Measurements from ENCODE around the gene GBE1.
"Not testable (repeated sequence)": the region's sequence is repeated elsewhere in the genome, so short reads cannot be mapped to it uniquely, and the experiment has no call there.

The GBE1 gene

DNA sequence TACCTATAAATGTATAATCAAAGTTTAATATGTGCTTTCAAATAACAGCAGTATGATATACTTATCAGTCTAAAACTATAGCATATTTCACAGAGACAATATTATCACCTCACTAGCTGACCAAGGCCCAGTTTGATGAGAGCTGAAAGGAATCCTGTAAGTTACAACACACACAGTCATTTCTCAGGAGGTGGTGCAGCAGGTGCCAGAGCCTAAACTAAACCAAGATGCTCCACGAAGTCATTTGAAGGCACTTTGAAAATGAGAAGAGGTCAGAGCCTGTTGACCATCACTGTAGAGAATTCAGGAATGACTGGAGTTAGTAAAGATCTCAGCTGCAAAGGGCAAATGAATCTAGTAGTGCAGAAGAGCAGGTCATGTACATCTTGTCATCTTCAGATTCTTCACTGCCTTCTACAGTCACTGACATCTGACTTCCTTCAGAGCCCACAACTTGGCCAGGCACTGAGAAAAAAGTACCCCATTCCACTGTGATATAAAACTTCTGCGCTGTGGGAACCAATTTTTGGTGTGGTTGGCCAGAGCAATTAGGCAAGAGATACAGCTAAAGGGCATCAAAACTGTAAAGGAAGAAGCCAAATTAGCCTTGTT, 7.9 kb downstream of the GBE1 start:
- DNase-seq (ENCODE audit: low spot score) = no peak

DNA sequence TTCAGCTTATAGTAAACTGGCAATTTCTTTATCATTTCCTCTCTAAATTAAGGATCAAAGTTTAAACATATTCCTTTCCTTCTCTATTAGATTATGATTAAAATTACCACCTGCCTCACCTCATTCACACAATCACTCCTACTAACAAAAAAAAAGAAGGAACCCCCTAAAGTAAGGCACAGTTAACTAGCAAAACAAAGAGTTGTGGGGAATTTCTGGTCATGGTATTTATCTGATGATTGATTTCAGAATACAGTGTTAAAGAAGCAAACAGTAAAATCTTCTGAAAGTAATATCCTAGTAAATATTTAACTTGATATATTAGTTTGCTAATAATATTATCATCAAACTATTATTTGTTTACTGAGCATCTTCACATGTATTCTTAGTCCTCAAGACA, 8.8 kb downstream of the GBE1 start:
- no peak for DNase-seq (ENCODE audit: low spot score)

DNA sequence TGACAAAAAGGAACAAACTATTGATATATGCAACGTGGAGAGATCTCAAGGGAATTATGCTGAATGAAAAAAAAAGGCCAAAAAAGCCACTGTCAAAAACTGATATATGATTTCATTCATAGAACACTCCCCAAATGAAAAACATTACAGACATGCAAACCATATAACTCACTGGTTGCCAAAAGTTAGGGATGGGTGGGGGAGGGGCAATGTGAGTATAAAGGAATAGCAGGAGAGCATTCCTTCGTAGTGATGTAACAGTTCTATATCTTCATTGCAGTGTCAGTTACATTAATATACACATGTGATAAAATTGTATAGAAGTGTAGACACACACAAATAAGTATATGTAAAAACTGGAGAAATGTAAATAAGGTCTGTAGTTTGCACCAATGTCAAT, 12.2 kb downstream of the GBE1 start:
- DNase-seq (ENCODE audit: low spot score) = no peak

DNA sequence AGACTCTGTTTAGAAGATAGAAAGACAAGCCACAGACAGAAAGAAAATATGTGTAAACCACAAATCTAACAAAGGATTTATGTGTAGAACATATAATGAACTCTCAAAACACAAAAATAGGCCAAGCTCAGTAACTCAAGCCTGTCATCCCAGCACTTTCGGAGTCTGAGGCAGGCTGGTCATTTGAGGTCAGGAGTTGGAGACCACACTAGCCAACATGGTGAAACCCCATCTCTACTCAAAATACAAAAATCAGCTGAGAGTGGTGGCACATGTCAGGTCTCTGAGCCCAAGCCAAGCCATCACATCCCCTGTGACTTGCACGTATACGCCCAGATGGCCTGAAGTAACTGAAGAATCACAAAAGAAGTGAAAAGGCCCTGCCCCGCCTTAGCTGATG, 14.2 kb downstream of the GBE1 start:
- not testable (repeated sequence) for DNase-seq (ENCODE audit: low spot score)

DNA sequence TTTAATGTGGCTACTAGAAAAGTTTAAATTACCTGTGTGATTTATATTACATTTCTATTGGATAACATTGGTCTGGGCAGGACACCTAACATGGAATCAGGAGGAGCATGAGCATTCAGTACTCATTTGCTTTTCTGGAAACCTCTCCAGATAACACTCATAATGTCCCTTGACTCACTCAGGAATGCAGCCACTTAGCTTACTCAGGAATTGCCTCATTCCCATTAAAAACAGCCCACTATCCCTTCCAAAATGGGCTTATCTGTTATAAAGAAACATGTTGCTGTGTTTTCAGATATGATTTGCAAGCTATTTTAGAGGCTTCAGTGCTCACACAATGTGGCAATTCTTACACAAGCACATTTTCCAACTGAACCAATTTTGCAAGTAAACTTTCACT, 17.1 kb downstream of the GBE1 start:
- no peak for DNase-seq (ENCODE audit: low spot score)

DNA sequence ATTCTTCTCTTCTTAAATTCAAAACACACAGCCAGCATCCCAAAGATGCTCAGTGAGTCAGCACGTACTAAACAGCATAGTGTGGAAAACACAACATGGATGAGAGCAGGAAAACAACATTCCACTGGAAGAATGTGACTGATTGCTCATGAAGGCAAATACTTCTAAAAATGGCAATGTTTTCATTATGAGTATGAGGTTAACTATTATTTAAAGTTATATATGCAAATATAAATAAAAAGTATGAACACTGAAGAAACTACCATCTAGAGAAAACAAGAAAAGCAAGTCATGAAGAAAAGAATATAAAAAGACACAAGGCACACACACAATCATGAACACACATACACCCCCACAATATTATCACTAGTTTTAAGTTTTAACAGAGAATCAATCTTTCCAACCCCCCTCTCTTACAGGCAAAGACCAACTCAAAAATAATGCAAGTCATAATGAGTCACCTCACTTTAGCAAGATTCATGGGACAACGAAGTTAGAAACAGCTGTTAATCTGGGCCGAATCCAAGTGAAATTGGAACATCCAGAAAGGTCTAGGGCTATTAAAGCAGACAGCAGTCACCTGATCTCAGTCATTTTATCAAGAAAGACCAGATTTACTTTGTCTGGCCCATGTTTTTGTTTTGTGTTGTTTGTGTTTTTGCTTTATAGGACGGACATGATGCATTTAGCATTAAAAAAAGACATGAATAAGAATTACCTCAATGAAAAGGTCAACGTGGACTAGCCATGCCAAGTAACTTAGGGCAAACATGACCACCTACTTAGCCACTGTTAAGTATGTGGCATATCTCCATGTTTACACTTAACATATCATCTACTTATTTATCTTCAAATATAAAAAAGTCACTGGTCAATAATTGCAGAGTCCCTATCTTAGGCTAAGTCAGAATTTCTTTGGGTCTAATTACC, 18.1 kb downstream of the GBE1 start:
- DNase-seq (ENCODE audit: low spot score) = no peak

DNA sequence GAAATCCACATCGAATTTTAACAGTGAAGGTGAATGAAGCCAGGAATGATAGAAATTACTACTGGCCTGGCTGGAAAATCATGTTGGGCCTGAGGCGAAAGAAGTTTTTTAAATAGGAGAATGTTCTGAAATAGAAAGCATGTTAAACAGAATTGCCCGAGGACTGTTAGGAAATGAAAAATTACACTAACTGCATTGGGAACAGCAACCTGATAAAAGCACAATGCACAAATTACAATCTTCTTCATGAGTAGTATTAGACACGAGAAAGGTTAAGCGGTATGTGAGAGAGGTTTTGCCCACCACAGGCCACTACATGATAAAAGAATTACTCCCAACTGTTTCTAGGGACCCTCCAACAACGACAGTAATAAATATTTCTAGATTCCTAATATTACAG, 18.9 kb downstream of the GBE1 start:
- DNase-seq (ENCODE audit: low spot score) = no peak

DNA sequence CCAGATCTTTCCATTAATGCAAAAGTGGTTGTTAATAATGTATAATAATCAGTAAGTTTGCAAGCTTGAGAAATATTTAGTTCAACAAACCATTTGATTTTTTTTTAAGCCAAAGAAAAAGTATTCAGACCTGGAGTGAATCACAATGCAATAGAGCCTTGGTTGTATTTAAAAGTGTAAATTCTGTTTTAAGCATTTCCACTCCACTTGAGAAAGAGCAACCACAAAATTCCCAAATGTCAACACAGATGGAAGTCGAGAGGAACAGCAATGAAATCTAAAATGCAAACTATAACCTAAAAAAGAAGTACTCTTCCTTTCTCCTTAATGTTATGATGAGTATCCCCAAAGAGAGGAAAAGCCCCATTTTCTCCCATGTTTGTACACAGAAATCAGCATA, 20.2 kb downstream of the GBE1 start:
- no peak for DNase-seq (ENCODE audit: low spot score)

DNA sequence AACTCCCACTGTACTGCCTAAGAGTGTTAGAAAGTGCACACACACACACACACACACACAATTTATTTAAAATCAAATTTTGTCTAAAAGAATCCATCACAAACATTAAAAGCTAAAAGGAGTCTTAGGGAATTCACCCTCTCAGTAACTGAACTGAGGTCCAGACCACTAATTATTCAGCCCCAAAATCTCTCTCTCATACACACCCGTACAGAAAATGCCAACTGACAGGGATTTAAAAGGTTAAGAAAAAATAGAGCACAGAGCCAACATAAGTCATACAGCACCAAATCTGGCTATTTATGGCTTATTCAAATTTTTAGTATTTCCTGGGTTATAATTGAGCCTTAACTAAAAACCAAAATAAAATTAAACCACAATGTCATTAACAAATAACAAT, 20.7 kb downstream of the GBE1 start:
- no peak for DNase-seq (ENCODE audit: low spot score)

DNA sequence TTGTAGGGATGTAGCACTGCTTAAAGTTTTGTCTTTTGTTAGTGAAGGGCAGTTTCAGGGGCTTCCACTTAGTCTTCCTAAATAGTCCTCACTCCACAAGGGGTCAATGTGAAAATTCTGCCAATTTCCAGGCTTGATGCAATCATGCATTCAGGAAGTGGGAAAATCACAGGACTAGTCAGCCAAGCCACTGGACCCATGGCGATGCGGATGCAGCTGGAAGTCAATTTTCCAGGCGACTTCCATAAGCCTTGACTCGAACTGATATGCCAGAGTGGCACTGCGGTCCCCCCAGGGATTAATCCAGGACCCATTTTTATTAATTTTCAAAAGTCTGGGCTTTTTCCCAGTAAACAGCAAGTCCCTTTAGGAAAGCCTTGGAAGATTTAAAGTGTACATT, 26.1 kb downstream of the GBE1 start:
- DNase-seq (ENCODE audit: low spot score) = no peak

DNA sequence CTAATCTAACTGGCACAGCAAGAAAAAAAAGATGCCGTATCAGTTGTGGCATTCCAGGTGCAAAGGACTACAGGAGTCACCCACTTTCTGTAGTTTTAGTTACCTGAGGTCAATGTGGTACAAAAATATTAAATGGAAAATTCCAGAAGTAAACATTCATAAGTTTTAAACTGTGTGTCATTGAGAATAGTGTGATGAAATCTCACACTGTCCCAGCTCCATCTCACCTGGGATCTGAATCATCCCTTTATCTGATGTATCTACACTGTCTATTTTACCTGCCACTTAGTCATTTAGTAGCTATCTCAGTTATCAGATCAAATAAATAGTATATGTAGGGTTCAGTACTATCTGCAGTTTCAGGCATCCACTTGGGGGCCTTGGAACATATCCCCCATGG, 26.7 kb downstream of the GBE1 start:
- DNase-seq (ENCODE audit: low spot score) = peak; percentile 8

DNA sequence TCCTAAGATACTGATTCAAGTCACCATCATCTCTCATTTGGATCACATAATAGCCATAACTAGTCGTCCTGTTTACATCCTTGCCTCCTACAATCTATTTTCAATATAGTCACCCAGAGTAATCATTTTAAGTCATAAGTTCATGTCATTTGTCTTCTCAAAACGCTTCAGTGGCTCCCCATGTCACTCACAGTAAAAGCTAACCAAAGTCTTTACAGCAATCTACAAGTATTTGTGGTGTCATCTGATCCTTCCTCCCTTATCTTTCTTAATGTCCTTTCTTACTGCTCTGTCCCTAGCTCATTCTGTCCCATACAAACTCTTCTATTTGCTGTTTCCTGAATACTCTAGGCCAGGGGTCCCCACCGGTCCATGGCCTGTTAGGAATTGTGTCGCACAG, 28.8 kb downstream of the GBE1 start:
- no peak for DNase-seq (ENCODE audit: low spot score)

DNA sequence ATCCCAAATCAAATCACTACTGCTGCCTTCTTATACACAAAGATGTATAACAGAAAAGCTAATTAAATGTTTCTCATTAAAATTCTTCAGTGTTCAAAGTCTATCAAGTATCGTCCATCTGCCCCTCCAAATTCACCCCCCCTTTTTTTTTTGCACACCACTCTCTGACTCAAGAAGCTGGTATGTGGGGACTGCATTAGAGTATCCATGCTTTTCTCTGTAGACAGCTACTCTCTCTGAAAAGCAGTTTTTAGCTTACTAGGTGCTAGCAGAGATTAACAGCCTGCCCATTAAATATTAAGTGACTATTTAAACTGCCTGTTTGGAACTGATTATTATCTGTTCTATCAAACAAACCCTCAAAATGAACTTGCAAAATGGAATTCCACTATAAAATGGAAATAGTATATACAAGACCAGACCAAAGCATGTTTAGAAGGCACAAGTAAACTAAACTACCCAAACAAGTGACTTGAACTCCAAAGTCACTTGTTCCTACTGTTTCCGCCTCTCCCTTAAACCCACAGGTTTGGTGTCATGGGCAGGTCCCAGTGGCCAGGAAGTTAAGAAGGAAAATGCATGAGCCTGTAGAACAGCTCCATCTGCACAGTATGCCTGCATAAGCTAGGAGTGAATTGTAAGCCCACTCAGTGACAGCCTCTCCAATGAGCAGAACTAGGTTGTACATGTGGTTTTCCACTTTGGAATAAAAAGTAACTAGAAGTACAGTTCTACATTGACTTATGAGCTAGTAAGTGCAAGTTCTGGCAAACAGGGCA, 32.5 kb downstream of the GBE1 start:
- DNase-seq (ENCODE audit: low spot score) = no peak

DNA sequence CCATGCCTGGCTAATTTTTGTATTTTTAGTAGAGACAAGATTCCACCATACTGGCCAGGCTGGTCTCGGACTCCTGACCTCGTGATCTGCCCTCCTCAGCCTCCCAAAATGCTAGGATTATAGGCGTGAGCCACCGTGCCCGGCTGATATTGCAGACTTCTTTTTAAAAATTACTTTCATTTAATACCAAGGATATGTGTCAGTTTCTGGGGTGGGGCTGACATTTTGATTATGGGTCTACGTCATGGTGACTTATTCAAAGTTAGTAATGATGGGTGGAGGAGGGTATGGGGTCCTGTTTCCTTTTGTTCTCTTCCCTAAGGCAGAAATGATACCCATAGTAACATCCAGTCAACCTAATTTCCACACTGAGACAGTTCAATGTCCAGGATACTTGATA, 34.7 kb downstream of the GBE1 start:
- DNase-seq (ENCODE audit: low spot score) = no peak

DNA sequence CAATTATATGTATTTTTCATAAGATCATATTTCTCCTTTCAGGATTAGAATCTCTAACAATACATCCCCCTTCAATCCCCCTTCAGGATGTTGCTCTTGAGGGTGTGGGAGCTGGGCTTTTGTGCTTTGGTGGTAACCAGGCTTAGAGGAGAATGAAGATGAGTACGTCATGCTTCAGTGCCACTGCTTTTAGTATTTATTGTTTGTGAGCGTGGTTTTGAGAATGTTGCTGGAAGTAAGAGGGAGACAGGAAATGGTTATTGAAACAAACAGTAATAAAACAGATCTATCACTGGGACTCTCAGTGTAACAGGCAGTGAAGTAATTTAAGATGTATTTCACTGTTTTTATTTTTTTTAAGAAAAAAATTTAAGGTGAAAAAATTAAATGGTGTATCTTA, 35.3 kb downstream of the GBE1 start:
- no peak for DNase-seq (ENCODE audit: low spot score)

DNA sequence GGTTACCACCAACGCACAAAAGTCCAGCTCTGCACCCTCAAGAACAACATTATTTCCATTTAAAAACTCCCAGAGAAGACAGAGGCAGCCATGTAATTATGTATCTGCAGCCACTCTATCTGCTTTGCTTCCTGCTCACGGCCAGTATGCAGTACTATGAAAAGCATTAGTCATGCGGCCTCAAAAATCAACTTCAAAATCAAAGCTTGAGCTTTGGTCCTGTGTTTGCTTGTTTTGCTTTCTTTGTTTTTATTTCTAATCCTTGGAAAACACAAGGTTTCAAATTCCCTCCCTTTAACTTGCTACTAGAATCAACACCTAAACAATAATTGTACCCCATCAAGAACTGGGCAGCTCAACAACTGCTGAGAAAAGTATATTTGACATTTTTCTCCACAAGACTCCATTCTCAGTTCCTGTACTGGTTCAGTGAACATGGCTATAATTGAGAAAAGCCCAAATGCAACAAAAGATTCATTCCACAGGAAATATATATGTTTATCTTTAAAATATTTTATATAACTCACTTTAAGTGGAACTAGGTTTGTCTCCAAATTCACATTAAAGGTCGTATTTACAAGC, 37.6 kb downstream of the GBE1 start:
- peak; percentile 30 for DNase-seq (ENCODE audit: low spot score)

DNA sequence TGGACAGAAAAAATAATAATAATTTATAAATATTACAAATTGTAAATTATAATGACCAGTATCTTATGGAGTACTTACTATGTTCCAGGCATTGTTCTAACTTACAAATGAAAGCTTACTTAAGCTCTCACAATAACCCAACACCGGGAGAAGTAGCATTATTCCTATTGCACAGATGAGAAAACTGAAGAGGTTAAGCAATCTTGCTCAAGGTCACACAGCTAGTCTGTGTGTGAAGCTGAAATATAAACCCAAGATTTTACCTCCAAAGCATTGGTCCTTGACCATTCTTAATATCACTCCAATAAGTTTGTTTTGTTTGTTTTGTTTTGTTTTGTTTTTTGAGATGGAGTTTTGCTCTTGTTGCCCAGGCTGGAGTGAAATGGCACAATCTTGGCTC, 43.1 kb downstream of the GBE1 start:
- DNase-seq (ENCODE audit: low spot score) = no peak

DNA sequence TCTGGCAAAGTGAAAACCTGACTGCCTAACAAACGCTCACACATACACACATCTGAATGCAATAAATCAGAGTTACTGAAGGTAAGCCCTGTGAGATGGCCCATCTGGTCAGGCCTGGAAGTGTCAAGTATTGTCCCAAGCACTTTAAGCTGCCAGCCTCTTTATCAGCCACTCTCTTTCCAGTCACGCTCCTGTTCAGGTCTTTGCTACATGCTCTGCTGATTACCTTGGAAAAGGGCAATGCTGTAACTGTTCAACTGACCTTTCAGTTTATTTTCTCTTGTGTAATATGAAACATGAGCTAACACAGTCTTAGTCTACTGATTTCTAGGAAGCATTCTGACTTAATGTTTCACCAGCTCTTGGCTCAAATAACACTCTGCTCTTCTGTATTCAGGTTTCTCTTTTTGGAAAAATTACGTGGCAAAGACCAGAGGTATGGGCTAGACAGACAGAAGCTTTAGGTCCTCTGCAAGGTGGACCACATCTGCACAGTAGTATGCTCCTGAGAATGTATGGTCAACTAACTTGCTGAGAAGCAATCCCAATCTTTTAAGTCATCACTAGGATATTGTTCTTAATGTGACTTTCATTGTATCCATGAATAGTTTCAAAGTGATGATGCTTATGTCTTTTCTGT, 44.5 kb downstream of the GBE1 start:
- no peak for DNase-seq (ENCODE audit: low spot score)

DNA sequence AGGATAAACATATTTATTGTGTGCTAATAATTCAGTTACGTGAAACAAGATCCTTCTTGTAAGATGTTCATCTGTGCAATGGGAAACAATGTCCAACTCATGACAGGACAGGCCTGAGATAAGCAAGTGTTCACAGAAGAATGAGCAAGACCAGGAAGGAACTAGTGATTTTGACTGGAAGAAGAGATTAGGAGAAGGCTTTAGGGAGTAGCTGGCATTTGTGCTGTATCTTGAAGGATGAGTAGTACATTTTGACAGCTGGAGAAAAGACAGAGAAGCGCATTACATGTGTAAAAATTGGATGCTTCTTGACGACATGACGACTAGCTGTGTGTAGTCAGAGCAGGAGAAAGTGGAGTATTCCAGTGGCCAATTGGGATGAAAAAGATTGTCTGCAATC, 48.4 kb downstream of the GBE1 start:
- DNase-seq (ENCODE audit: low spot score) = no peak

DNA sequence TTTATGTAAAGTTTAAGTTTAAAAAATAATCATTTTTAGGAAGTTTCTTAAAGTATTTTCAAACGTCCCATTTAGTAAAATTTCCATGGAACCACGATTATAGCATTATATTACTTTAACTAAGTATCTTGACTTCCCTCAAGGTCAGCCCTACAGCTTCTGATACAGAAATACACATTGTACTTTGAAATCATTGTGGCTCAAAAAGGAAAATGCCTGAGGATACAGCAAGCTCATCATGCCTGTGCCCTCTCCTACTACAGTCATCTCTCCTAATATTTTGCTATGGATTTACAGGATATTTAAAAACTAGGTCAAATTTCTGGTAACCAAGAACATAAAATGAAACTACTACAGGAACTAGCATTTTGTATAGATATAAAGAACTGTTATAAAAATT, 51.8 kb downstream of the GBE1 start:
- no peak for DNase-seq (ENCODE audit: low spot score)

DNA sequence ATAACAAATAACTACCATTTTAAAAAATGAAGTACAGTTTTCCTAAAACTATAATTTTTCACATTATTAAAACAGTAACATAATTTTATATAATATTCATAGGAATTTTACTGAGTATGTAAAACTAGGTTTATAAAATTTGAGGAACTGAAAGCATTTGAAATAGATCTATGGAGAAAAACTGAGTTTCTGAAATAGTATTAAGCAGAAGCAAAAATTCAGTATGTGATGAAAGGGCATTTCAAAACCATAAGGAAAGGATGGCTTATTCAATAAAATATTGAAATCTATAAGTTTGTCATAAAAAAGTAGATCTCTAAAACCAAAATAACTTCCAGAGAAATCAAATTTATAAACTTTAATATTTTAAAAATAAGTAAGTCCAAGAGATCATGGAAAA, 53.4 kb downstream of the GBE1 start:
- no peak for DNase-seq (ENCODE audit: low spot score)

DNA sequence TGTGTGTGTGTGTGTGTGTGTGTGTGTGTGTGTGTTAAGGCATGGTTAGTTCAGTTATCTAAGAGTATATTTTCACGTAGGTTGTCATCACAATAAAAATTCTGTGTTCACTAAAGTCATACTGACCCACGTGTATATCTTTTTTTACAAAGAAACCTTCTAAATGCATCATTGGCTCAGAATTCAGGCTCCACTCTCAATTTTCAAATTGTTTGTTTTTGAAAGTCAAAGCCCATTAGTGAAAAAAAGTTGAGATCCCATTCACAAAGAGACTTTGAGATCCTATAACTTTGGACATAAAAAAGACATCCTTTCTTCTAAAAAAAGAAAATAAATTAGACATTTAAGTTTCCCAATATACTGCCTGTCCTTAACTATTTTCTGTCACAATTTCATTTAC, 59.3 kb downstream of the GBE1 start:
- no peak for DNase-seq (ENCODE audit: low spot score)
